H1 (cell line): ENCODE data around the gene VSX1. TPM values are rescaled to one million over a fixed set of nuclear protein-coding genes. Genes with fewer than 3 reads are reported as not detected.

Source experiments
- CTCF ChIA-PET: fragments of 300-600 bp; sonication (Branson Sonifier 250); formaldehyde crosslinking; loops from one replicate; lab custom pipeline; 2021; ENCODE audit not compliant: partially characterized antibody; lab: Charles Lee
- POLR2A ChIA-PET: fragments of 300-600 bp; sonication (Branson Sonifier 250); formaldehyde crosslinking; loops from one replicate; lab custom pipeline; 2021; ENCODE audit warnings: inconsistent platforms; ENCODE audit not compliant: partially characterized antibody; lab: Charles Lee
- DNase-seq, 2 experiments: peaks; one replicate each; pipeline versions ENCODE4 v3.0.0 to v3.0.0-alpha.2; 2010 to 2022; ENCODE audit warnings: low spot score in 2 of 2, low read depth in 1 of 2, mixed read lengths in 1 of 2
- FAIRE-seq: peaks from 2 replicates; lab custom pipeline; 2011; peaks lifted over from hg19 to GRCh38; lab: Jason Lieb, UNC
- H2AFZ ChIP-seq: 2 replicates; pipeline ENCODE4 v1.8.1; 2012; ENCODE audit warnings: low read length, inconsistent platforms
- H2AK5ac ChIP-seq: 2 replicates; pipeline ENCODE4 v1.6.1; 2013; ENCODE audit warnings: low read depth, low read length
- H2BK120ac ChIP-seq: replicated peaks from 2 replicates; pipeline ENCODE3; 2013; ENCODE audit warnings: low read depth, low read length, inconsistent platforms
- H2BK12ac ChIP-seq: 2 replicates; pipeline ENCODE4 v1.6.1; 2013; ENCODE audit warnings: low read depth, low read length
- H2BK15ac ChIP-seq: 2 replicates; pipeline ENCODE4 v1.6.1; 2013; ENCODE audit warnings: low read length
- H2BK20ac ChIP-seq: 2 replicates; pipeline ENCODE4 v1.6.1; 2013; ENCODE audit warnings: low read length
- H2BK5ac ChIP-seq: 2 replicates; pipeline ENCODE4 v1.6.1; 2013; ENCODE audit warnings: low read depth, low read length
- H3K14ac ChIP-seq: 2 replicates; pipeline ENCODE4 v1.6.1; 2013; ENCODE audit warnings: inconsistent platforms; ENCODE audit not compliant: insufficient read length
- H3K18ac ChIP-seq: 2 replicates; pipeline ENCODE4 v1.6.1; 2013; ENCODE audit warnings: low read length; ENCODE audit errors: extremely low read depth
- H3K23ac ChIP-seq: 2 replicates; pipeline ENCODE4 v1.6.1; 2013; ENCODE audit warnings: inconsistent platforms; ENCODE audit not compliant: insufficient read length
- H3K23me2 ChIP-seq: 2 replicates; pipeline ENCODE4 v1.6.1; 2013; ENCODE audit warnings: low read depth, low read length
- H3K27ac ChIP-seq: 2 replicates; pipeline ENCODE4 v1.6.1; 2011; ENCODE audit warnings: low read depth, low read length, inconsistent platforms
- H3K27me3 ChIP-seq, 4 experiments: replicated peaks in 1 of 4; 1 replicate in 1 of 4; 2 replicates in 3 of 4; pipeline versions ENCODE4 v1.6.1 to v1.8.1; 2011 to 2013; ENCODE audit warnings: low read length in 3 of 4, mild to moderate bottlenecking in 3 of 4, inconsistent platforms in 2 of 4, mixed read lengths in 2 of 4, moderate library complexity in 1 of 4; ENCODE audit not compliant: control insufficient read depth in 3 of 4, insufficient read depth in 3 of 4; ENCODE audit errors: extremely low read depth in 1 of 4
- H3K36me3 ChIP-seq, 4 experiments: 2 replicates each; pipeline versions ENCODE4 v1.6.1 to v1.8.1; 2011 to 2013; ENCODE audit warnings: mild to moderate bottlenecking in 4 of 4, low read length in 3 of 4, moderate library complexity in 2 of 4, control low read depth in 1 of 4, inconsistent platforms in 1 of 4; ENCODE audit not compliant: insufficient read depth in 4 of 4, control insufficient read depth in 2 of 4
- H3K4ac ChIP-seq: replicated peaks from 2 replicates; pipeline ENCODE3; 2013; ENCODE audit warnings: low read length, low read depth, mixed read lengths, inconsistent platforms; ENCODE audit not compliant: insufficient read length
- H3K4me1 ChIP-seq, 4 experiments: replicated peaks in 1 of 4; 1 replicate in 1 of 4; 2 replicates in 3 of 4; pipeline versions ENCODE4 v1.6.1 to v1.8.1; 2011 to 2013; ENCODE audit warnings: low read length in 3 of 4, inconsistent platforms in 2 of 4, mixed read lengths in 1 of 4; ENCODE audit not compliant: insufficient read depth in 4 of 4, control insufficient read depth in 3 of 4
- H3K4me2 ChIP-seq, 2 experiments: 2 replicates each; pipeline versions ENCODE4 v1.6.1 to v1.8.1; 2011 to 2013; ENCODE audit warnings: low read depth in 2 of 2, low read length in 2 of 2, control low read depth in 1 of 2, inconsistent platforms in 1 of 2, mild to moderate bottlenecking in 1 of 2; ENCODE audit not compliant: insufficient read depth in 1 of 2
- H3K4me3 ChIP-seq, 4 experiments: fragments of 200-600, 300-600 bp in 1 of 4; sonication (generic), shearing (Covaris generic), sonication (Bioruptor Twin) in 1 of 4; 2 replicates each; pipeline versions ENCODE4 v1.5.1 to v1.8.1; 2011 to 2016; ENCODE audit warnings: low read length in 4 of 4, low read depth in 3 of 4, control low read depth in 2 of 4, inconsistent platforms in 2 of 4, mild to moderate bottlenecking in 2 of 4, mixed read lengths in 1 of 4, moderate library complexity in 1 of 4; ENCODE audit not compliant: insufficient read depth in 2 of 4; ENCODE audit errors: extremely low read depth in 1 of 4
- H3K56ac ChIP-seq: replicated peaks from 2 replicates; pipeline ENCODE3; 2013; ENCODE audit warnings: low read depth, mild to moderate bottlenecking, mixed read lengths, low read length, inconsistent platforms; ENCODE audit not compliant: insufficient read length
- H3K79me1 ChIP-seq: 2 replicates; pipeline ENCODE4 v1.6.1; 2013; ENCODE audit warnings: low read depth, low read length, control low read depth
- H3K79me2 ChIP-seq, 2 experiments: 2 replicates each; pipeline versions ENCODE4 v1.6.1 to v1.8.1; 2012 to 2013; ENCODE audit warnings: low read length in 2 of 2, mild to moderate bottlenecking in 2 of 2, inconsistent platforms in 1 of 2; ENCODE audit not compliant: insufficient read depth in 2 of 2, control insufficient read depth in 1 of 2
- H3K9ac ChIP-seq, 4 experiments: replicated peaks in 1 of 4; 1 replicate in 1 of 4; 2 replicates in 3 of 4; pipeline versions ENCODE4 v1.6.1 to v1.8.1; 2011 to 2013; ENCODE audit warnings: low read depth in 3 of 4, low read length in 3 of 4, control low read depth in 2 of 4, mild to moderate bottlenecking in 2 of 4, moderate library complexity in 2 of 4, inconsistent platforms in 1 of 4; ENCODE audit errors: extremely low read depth in 1 of 4
- H3K9me3 ChIP-seq, 2 experiments: 2 replicates each; pipeline versions ENCODE4 v1.6.1 to v1.8.1; 2012 to 2013; ENCODE audit warnings: mild to moderate bottlenecking in 2 of 2, moderate library complexity in 2 of 2, control low read depth in 1 of 2, inconsistent platforms in 1 of 2, low read depth in 1 of 2, low read length in 1 of 2, mixed read lengths in 1 of 2; ENCODE audit not compliant: insufficient read depth in 2 of 2
- H4K20me1 ChIP-seq, 2 experiments: replicated peaks in 1 of 2; 2 replicates each; pipeline versions ENCODE3 to v1.8.1; 2011 to 2013; ENCODE audit warnings: inconsistent platforms in 2 of 2, low read length in 2 of 2, mild to moderate bottlenecking in 1 of 2; ENCODE audit not compliant: insufficient read depth in 2 of 2, control insufficient read depth in 1 of 2
- H4K5ac ChIP-seq: 2 replicates; pipeline ENCODE4 v1.6.1; 2013; ENCODE audit warnings: low read length, low read depth, mixed read lengths, inconsistent platforms; ENCODE audit not compliant: insufficient read length
- H4K8ac ChIP-seq: 2 replicates; pipeline ENCODE4 v1.8.0; 2013; ENCODE audit warnings: mild to moderate bottlenecking, moderate library complexity, low read length, inconsistent platforms; ENCODE audit not compliant: insufficient read depth; ENCODE audit errors: extremely low read depth
- H4K91ac ChIP-seq: replicated peaks from 2 replicates; pipeline ENCODE3; 2013; ENCODE audit warnings: low read length, mixed read lengths, inconsistent platforms; ENCODE audit not compliant: insufficient read length
- ATF2 ChIP-seq: IDR thresholded peaks from 2 replicates; pipeline ENCODE4 v1.6.1; 2012; ENCODE audit warnings: low read length, inconsistent platforms
- CTBP2 ChIP-seq: IDR thresholded peaks from 2 replicates; pipeline ENCODE4 v1.7.0; 2011; ENCODE audit warnings: borderline replicate concordance, mild to moderate bottlenecking, moderate library complexity, mixed read lengths, low read length; ENCODE audit not compliant: insufficient read depth, insufficient read length
- CTCF ChIP-seq, 3 experiments: IDR thresholded peaks; 1 replicate in 2 of 3; 2 replicates in 1 of 3; pipeline versions ENCODE4 v1.5.1 to v1.6.1; 2011; ENCODE audit warnings: low read length in 3 of 3, mild to moderate bottlenecking in 3 of 3, inconsistent platforms in 2 of 3, low read depth in 1 of 3, moderate library complexity in 1 of 3; ENCODE audit not compliant: insufficient read depth in 1 of 3; ENCODE audit errors: control extremely low read depth in 1 of 3
- EGR1 ChIP-seq: IDR thresholded peaks from 2 replicates; pipeline ENCODE4 v1.6.1; 2011; ENCODE audit warnings: low read depth, low read length, borderline replicate concordance
- GABPA ChIP-seq: IDR thresholded peaks from 2 replicates; pipeline ENCODE4 v1.6.1; 2011; ENCODE audit warnings: mild to moderate bottlenecking, low read length, moderate library complexity, borderline replicate concordance; ENCODE audit not compliant: insufficient read depth
- JUND ChIP-seq: IDR thresholded peaks from 2 replicates; pipeline ENCODE4 v1.6.1; 2011; ENCODE audit warnings: mild to moderate bottlenecking, improper control_type of control experiment, low read length
- KDM5A ChIP-seq: fragments of 200-600 bp; IDR thresholded peaks from 2 replicates; pipeline ENCODE4 v1.7.1; 2012; ENCODE audit warnings: mild to moderate bottlenecking, low read length, inconsistent platforms, mixed read lengths
- MAX ChIP-seq: IDR thresholded peaks from 2 replicates; pipeline ENCODE4 v1.6.1; 2012; ENCODE audit warnings: inconsistent platforms
- RBBP5 ChIP-seq: IDR thresholded peaks from 2 replicates; pipeline ENCODE4 v1.7.1; 2012; ENCODE audit warnings: low read depth, mild to moderate bottlenecking, inconsistent platforms, low read length, moderate library complexity, borderline replicate concordance
- TAF1 ChIP-seq: IDR thresholded peaks from 2 replicates; pipeline ENCODE4 v1.6.1; 2011; ENCODE audit warnings: mild to moderate bottlenecking, low read depth, low read length
- WGBS, 2 experiments: shearing (Covaris generic) in 1 of 2; methylation state at CpG; one replicate each; pipeline versions ENCODE4 v1.1.6 to v1.1.7; 2013 to 2015; ENCODE audit warnings: low lambda C conversion rate in 2 of 2, mixed read lengths in 2 of 2, inconsistent platforms in 1 of 2, low coverage in 1 of 2, missing lambda C conversion rate in 1 of 2; ENCODE audit not compliant: insufficient replicate concordance in 2 of 2, insufficient coverage in 1 of 2, insufficient read length in 1 of 2; ENCODE audit errors: extremely low coverage in 1 of 2, missing lambda C conversion rate in 1 of 2; 5-methylcytosine and 5-hydroxymethylcytosine counted together
- polyA plus RNA-seq, 7 experiments: library from polyadenylated mRNA; depleted of rRNA in 3 of 7; stranded (reverse) in 5 of 7; unstranded in 2 of 7; fragments of >200 nt in 5 of 7; fragments of 200-250 nt in 2 of 7; gene quantifications; 1 replicate in 5 of 7; 2 replicates in 1 of 7; 4 replicates in 1 of 7; pipeline versions ENCODE4 v1.2.1 to v1.2.3, GENCODE V29; 2011 to 2013; ENCODE audit warnings: missing spikeins in 2 of 7, mixed read lengths in 2 of 7
- total RNA-seq: library from RNA; stranded (reverse); fragmentation: NEBNext Ultra II Directional; extraction: Animal tissue kit (Norgen Biotek cat#: 25700); gene quantifications from 2 replicates; pipeline ENCODE4 v1.2.1, GENCODE V29; 2021

The VSX1 gene
- total and polyA plus RNA-seq, 2 of the 8 experiments (the other 6 are each of a cell fraction or from before 2014, with no cell fraction given), result 0.14 TPM; not detected in 1

- Histone ChIP-seq H4K5ac (no peak overlapping the region), H4K20me1 (no peaks in the 10 kb centered on the region), H2BK5ac (no peak overlapping the region), H2AFZ (no peak overlapping the region), H3K9me3 (no peaks in the 10 kb centered on the region), H3K56ac (no peak overlapping the region), H3K18ac (no peak overlapping the region), H3K4ac (no peak overlapping the region), H2AK5ac (no peak overlapping the region), H3K23ac (no peak overlapping the region), H4K8ac (no peak overlapping the region), H3K4me3 (no peak overlapping the region), H2BK12ac (no peak overlapping the region), H2BK20ac (no peak overlapping the region), H3K4me1 (no peaks in the 10 kb centered on the region; a peak in 1 of 7 replicates), H4K91ac (no peak overlapping the region), H3K27me3 (no peaks in the 10 kb centered on the region; a peak in 1 of 7 replicates), H3K9ac (no peak overlapping the region), H3K79me2 (no peaks in the 10 kb centered on the region), H2BK15ac (no peak overlapping the region), H3K27ac (no peak overlapping the region), H3K14ac (no peak overlapping the region), H2BK120ac (no peak overlapping the region), H3K79me1 (no peaks in the 10 kb centered on the region), H3K23me2 (no peaks in the 10 kb centered on the region), H3K36me3 (no peaks in the 10 kb centered on the region), H3K4me2 (no peak overlapping the region)
- WGBS, 2 experiments, result 96% methylated on average over 5 of the region's 5 CpGs; no CpG with 5 or more reads in 1 of the 2 experiments
- CTCF ChIA-PET, result interaction anchor here (1.6 kb wide), 1 partner anchor 10 kb away, joined by 7 read pairs; no protein-coding TSS in a partner anchor
- POLR2A ChIA-PET, result no interaction called here
- DNase-seq (no peak), FAIRE-seq (no peak)
- TF ChIP-seq RBBP5, result no peak
- TF ChIP-seq CTBP2, result no peak
- TF ChIP-seq MAX, result no peak
- TF ChIP-seq KDM5A, result no peak
- TF ChIP-seq ATF2, result no peak
- TF ChIP-seq GABPA, result no peak
- no peak for TF ChIP-seq TAF1
- TF ChIP-seq EGR1, result no peak
- no peak for TF ChIP-seq JUND
- no peak for TF ChIP-seq CTCF (IDR thresholded peaks at IDR 0.05; ENCODE audit: control extremely low read depth in 1 of 3, insufficient read depth in 1 of 3, low read depth in 1 of 3, low read length in 3 of 3)
Observed at GRCh38 chr20:25044261-25044560, 37.7 kb downstream of the VSX1 start.
